ENCODE data around the gene TLE4.

DNA sequence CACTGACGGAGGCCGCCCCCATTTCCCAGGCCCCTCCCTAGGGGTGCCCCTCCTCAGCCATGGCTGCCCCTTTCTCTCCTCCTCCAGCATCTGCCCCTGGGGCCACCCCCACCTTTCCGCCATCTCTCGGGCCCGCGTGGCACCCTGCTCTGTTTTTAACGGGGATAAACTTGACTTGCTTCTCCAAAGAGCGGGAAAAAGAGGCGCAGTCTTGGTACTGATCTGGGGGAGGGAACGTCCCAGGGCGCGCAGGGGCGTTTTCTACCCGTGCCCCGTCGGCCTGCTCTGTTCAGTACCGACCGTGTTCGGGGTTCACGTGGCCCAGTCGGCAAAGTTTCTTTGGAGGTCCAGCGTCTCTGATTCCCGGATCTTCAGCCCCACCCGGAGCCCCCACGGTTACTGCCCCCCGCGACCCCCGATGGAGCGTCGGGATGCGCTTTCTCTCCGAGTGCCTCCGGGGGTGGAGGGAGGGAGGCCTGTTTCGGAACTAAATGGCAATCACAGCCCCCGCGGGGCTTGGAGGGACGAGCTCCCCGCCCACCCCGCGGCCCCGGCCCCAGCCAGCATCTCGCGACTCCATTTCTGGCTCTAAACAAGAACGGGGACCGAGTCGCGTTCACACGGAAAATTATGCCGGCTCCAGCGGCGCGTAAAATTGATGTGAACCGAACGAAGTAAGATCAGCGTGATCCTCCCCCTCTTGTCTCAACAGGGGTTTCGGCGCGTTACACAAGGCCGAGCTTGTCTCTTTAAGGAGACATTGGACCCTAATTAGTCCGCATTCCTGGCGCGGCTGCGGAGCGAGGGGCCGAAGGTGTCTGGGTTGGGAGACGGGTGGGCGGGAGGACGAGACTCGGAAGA, 1.1 kb upstream of the TLE4 start:
- TF ChIP-seq GABPA (IDR thresholded peaks at IDR 0.05; ENCODE audit: low read depth): no peak
- TF ChIP-seq, protein P1, sequence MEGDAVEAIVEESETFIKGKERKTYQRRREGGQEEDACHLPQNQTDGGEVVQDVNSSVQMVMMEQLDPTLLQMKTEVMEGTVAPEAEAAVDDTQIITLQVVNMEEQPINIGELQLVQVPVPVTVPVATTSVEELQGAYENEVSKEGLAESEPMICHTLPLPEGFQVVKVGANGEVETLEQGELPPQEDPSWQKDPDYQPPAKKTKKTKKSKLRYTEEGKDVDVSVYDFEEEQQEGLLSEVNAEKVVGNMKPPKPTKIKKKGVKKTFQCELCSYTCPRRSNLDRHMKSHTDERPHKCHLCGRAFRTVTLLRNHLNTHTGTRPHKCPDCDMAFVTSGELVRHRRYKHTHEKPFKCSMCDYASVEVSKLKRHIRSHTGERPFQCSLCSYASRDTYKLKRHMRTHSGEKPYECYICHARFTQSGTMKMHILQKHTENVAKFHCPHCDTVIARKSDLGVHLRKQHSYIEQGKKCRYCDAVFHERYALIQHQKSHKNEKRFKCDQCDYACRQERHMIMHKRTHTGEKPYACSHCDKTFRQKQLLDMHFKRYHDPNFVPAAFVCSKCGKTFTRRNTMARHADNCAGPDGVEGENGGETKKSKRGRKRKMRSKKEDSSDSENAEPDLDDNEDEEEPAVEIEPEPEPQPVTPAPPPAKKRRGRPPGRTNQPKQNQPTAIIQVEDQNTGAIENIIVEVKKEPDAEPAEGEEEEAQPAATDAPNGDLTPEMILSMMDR (IDR thresholded peaks at IDR 0.05; ENCODE audit: insufficient read depth, low read length): no peak

Measured in HL-60 (cell line).